ENCODE data around the gene PAK5. TPM values are rescaled to one million over a fixed set of nuclear protein-coding genes. Genes with fewer than 3 reads are reported as not detected.

PAK5 gene
- total RNA-seq, 1 experiment from 2014 or later: not detected

DNA sequence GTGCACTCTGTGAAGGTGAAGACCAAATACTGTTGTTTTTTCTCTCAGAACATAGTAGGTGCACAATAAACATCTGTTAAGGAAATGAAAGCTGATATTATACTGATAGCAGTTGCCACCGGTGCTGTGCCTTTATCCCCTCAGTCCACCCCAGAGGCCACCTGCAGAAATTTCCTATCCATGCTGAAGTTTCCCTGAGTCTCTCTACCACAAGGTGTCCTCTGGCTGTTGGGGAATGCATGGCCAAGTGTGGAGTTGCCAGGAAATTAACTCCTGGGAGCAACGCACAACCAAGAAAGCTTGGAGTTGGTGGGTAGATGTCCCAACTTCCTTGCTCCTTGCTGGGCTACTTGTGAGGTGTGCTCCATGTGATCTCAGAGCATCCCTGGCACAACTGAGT, 210.3 kb downstream of the PAK5 start:
- Histone ChIP-seq H3K9me2 (ENCODE audit: insufficient read depth) (no peaks in the 10 kb centered on the region), H3K79me2 (ENCODE audit: insufficient read depth, low read length) (no peaks in the 10 kb centered on the region), H4K20me1 (ENCODE audit: insufficient read depth) (no peaks in the 10 kb centered on the region), H3K4me1 (ENCODE audit: control insufficient read depth in 1 of 2, insufficient read depth in 2 of 2, low read length in 2 of 2) (no peaks in the 10 kb centered on the region), H3K4me2 (ENCODE audit: low read length) (no peak overlapping the region), H3K27ac (ENCODE audit: low read depth, low read length) (no peak overlapping the region), H3K4me3 (replicated peaks in 1 of 2; ENCODE audit: low read depth in 1 of 2, low read length in 2 of 2) (no peak overlapping the region), H2AFZ (ENCODE audit: low read depth, low read length, poor library complexity, severe bottlenecking) (no peak overlapping the region), H3K36me3 (ENCODE audit: control insufficient read depth in 1 of 2, insufficient read depth in 2 of 2, low read length in 2 of 2) (no peaks in the 10 kb centered on the region), H3K27me3 (ENCODE audit: insufficient read depth, low read length) (0 out of 2 replicates have a peak, but pooled peaks cover 8% of the 10 kb centered on the region), H3K9me3 (ENCODE audit: control insufficient read depth in 1 of 2, insufficient read depth in 1 of 2, low read depth in 1 of 2, low read length in 2 of 2) (no peaks in the 10 kb centered on the region), H3K9ac (ENCODE audit: low read length) (no peak overlapping the region)
- ATAC-seq (peak; percentile 40; the same call in 1 of the 2 replicates), DNase-seq (ENCODE audit: low read depth, low spot score) (no peak)
- TF ChIP-seq ZNF274 (IDR thresholded peaks at IDR 0.05; ENCODE audit: low read depth, low read length) (no peak), JUND (IDR thresholded peaks at IDR 0.05) (no peak), YY1 (IDR thresholded peaks at IDR 0.05; ENCODE audit: extremely low read depth, insufficient replicate concordance, low read depth, low read length) (no peak), EGR1 (IDR thresholded peaks at IDR 0.05; ENCODE audit: low read depth) (no peak), POLR2A (IDR thresholded peaks at IDR 0.05; ENCODE audit: borderline replicate concordance, extremely low read depth, insufficient read depth, insufficient read length) (no peak), SIN3A (IDR thresholded peaks at IDR 0.05; ENCODE audit: low read depth) (no peak), CBX3 (IDR thresholded peaks at IDR 0.05; ENCODE audit: low read depth) (no peak), CEBPB (IDR thresholded peaks at IDR 0.05; ENCODE audit: low read depth) (no peak), FOSL1 (IDR thresholded peaks at IDR 0.05; ENCODE audit: low read depth) (no peak), SRF (IDR thresholded peaks at IDR 0.05; ENCODE audit: low read depth) (no peak), SP1 (IDR thresholded peaks at IDR 0.05; ENCODE audit: low read depth) (no peak), EZH2 (IDR thresholded peaks at IDR 0.05) (no peak), RAD21 (IDR thresholded peaks at IDR 0.05; ENCODE audit: low read depth) (0 out of 2 replicates have a peak, but pooled peaks have one; percentile 10), TCF7L2 (IDR thresholded peaks at IDR 0.05; ENCODE audit: borderline replicate concordance, extremely low read depth, insufficient read depth, insufficient read length) (no peak)
- TF ChIP-seq, protein P1, sequence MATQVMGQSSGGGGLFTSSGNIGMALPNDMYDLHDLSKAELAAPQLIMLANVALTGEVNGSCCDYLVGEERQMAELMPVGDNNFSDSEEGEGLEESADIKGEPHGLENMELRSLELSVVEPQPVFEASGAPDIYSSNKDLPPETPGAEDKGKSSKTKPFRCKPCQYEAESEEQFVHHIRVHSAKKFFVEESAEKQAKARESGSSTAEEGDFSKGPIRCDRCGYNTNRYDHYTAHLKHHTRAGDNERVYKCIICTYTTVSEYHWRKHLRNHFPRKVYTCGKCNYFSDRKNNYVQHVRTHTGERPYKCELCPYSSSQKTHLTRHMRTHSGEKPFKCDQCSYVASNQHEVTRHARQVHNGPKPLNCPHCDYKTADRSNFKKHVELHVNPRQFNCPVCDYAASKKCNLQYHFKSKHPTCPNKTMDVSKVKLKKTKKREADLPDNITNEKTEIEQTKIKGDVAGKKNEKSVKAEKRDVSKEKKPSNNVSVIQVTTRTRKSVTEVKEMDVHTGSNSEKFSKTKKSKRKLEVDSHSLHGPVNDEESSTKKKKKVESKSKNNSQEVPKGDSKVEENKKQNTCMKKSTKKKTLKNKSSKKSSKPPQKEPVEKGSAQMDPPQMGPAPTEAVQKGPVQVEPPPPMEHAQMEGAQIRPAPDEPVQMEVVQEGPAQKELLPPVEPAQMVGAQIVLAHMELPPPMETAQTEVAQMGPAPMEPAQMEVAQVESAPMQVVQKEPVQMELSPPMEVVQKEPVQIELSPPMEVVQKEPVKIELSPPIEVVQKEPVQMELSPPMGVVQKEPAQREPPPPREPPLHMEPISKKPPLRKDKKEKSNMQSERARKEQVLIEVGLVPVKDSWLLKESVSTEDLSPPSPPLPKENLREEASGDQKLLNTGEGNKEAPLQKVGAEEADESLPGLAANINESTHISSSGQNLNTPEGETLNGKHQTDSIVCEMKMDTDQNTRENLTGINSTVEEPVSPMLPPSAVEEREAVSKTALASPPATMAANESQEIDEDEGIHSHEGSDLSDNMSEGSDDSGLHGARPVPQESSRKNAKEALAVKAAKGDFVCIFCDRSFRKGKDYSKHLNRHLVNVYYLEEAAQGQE (IDR thresholded peaks at IDR 0.05; ENCODE audit: low read depth): no peak
- TF ChIP-seq, protein P2, sequence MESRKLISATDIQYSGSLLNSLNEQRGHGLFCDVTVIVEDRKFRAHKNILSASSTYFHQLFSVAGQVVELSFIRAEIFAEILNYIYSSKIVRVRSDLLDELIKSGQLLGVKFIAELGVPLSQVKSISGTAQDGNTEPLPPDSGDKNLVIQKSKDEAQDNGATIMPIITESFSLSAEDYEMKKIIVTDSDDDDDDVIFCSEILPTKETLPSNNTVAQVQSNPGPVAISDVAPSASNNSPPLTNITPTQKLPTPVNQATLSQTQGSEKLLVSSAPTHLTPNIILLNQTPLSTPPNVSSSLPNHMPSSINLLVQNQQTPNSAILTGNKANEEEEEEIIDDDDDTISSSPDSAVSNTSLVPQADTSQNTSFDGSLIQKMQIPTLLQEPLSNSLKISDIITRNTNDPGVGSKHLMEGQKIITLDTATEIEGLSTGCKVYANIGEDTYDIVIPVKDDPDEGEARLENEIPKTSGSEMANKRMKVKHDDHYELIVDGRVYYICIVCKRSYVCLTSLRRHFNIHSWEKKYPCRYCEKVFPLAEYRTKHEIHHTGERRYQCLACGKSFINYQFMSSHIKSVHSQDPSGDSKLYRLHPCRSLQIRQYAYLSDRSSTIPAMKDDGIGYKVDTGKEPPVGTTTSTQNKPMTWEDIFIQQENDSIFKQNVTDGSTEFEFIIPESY (IDR thresholded peaks at IDR 0.05; ENCODE audit: extremely low read depth, insufficient replicate concordance, low read length): no peak
- TF ChIP-seq, protein P3, sequence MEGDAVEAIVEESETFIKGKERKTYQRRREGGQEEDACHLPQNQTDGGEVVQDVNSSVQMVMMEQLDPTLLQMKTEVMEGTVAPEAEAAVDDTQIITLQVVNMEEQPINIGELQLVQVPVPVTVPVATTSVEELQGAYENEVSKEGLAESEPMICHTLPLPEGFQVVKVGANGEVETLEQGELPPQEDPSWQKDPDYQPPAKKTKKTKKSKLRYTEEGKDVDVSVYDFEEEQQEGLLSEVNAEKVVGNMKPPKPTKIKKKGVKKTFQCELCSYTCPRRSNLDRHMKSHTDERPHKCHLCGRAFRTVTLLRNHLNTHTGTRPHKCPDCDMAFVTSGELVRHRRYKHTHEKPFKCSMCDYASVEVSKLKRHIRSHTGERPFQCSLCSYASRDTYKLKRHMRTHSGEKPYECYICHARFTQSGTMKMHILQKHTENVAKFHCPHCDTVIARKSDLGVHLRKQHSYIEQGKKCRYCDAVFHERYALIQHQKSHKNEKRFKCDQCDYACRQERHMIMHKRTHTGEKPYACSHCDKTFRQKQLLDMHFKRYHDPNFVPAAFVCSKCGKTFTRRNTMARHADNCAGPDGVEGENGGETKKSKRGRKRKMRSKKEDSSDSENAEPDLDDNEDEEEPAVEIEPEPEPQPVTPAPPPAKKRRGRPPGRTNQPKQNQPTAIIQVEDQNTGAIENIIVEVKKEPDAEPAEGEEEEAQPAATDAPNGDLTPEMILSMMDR (IDR thresholded peaks at IDR 0.05 in 2 of 3, conservative IDR thresholded peaks at IDR 0.05 in 1 of 3; ENCODE audit: borderline replicate concordance in 1 of 3, insufficient read depth in 1 of 3, low read depth in 2 of 3, low read length in 2 of 3): 0 out of 6 replicates have a peak, but pooled peaks of 1 of the 3 experiments have one; percentile 11
- TF ChIP-seq, protein P4, sequence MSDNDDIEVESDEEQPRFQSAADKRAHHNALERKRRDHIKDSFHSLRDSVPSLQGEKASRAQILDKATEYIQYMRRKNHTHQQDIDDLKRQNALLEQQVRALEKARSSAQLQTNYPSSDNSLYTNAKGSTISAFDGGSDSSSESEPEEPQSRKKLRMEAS (IDR thresholded peaks at IDR 0.05): no peak
- RAD21 ChIA-PET (ENCODE audit: low non-redundant PET in 1 of 2, low total read pairs in 2 of 2, uncharacterized antibody in 2 of 2, unreplicated experiment in 2 of 2): no interaction called here
- CTCF ChIA-PET: interaction anchor here (1.4 kb wide), 1 partner anchor 255 kb away, joined by 5 read pairs; no protein-coding TSS in a partner anchor
- intact Hi-C loops (cut with micrococcal nuclease): no loop called here
- POLR2A ChIA-PET: no interaction called here
- BruUV-seq (replicated peaks): no TSS peak
